DOHH2 (cell line): ENCODE results near the gene TES.
A peak's percentile ranks its signal among the peaks of the same experiment; 100 is the strongest.

Experiments used
- H3F3A ChIP-seq: fragments of 200-600 bp; sonication (generic), shearing (Covaris generic); 2 replicates; pipeline ENCODE4 v1.6.0; 2016; ENCODE audit warnings: antibody characterized with exemption, mild to moderate bottlenecking; ENCODE audit not compliant: control insufficient read depth, insufficient read depth
- H3K27ac ChIP-seq: fragments of 200-600 bp; sonication (generic); 2 replicates; pipeline ENCODE4 v1.5.1; 2014; ENCODE audit warnings: low read depth, mild to moderate bottlenecking, low read length, moderate library complexity
- H3K27me3 ChIP-seq: fragments of 200-600 bp; sonication (generic); 2 replicates; pipeline ENCODE4 v1.6.1; 2014; ENCODE audit warnings: mild to moderate bottlenecking, low read length, mixed read lengths; ENCODE audit not compliant: control insufficient read depth
- H3K36me3 ChIP-seq: fragments of 200-600 bp; sonication (generic); 2 replicates; pipeline ENCODE4 v1.6.1; 2014; ENCODE audit warnings: mild to moderate bottlenecking, low read length, moderate library complexity, mixed read lengths; ENCODE audit not compliant: control insufficient read depth
- H3K4me1 ChIP-seq: fragments of 200-600 bp; sonication (generic); 2 replicates; pipeline ENCODE4 v1.6.1; 2014; ENCODE audit warnings: mild to moderate bottlenecking, low read length, mixed read lengths; ENCODE audit not compliant: control insufficient read depth
- H3K4me2 ChIP-seq: fragments of 200-600 bp; sonication (generic); 2 replicates; pipeline ENCODE4 v1.6.0; 2014; ENCODE audit warnings: mild to moderate bottlenecking, low read length, moderate library complexity
- H3K4me3 ChIP-seq: fragments of 200-600 bp; sonication (generic); 2 replicates; pipeline ENCODE4 v1.5.1; 2014; ENCODE audit warnings: mild to moderate bottlenecking, low read length, mixed read lengths
- H3K79me2 ChIP-seq: fragments of 200-600 bp; sonication (generic); 2 replicates; pipeline ENCODE4 v1.6.1; 2014; ENCODE audit warnings: mild to moderate bottlenecking, low read length, mixed read lengths; ENCODE audit not compliant: control insufficient read depth
- H3K9me2 ChIP-seq: fragments of 200-600 bp; sonication (generic); replicated peaks from 2 replicates; pipeline ENCODE4 v1.6.1; 2014; ENCODE audit warnings: mild to moderate bottlenecking, low read length, mixed read lengths; ENCODE audit not compliant: control insufficient read depth
- H3K9me3 ChIP-seq: fragments of 200-600 bp; sonication (generic); 2 replicates; pipeline ENCODE4 v1.6.1; 2014; ENCODE audit warnings: antibody characterized with exemption, low read length, mixed read lengths; ENCODE audit not compliant: control insufficient read depth, insufficient read depth
- H4K20me1 ChIP-seq: fragments of 200-600 bp; sonication (generic); 2 replicates; pipeline ENCODE4 v1.6.0; 2014; ENCODE audit warnings: low read depth, mild to moderate bottlenecking, antibody characterized with exemption, low read length, moderate library complexity; ENCODE audit not compliant: control insufficient read depth, insufficient read depth
- CTCF ChIP-seq: fragments of 200-600 bp; sonication (generic); IDR thresholded peaks from one replicate; pipeline ENCODE4 v1.5.1; 2014; ENCODE audit warnings: antibody characterized with exemption, mild to moderate bottlenecking, low read depth, low read length; ENCODE audit not compliant: poor library complexity, severe bottlenecking
- EZH2phosphoT487 ChIP-seq: fragments of 200-600 bp; sonication (generic); IDR thresholded peaks from 2 replicates; pipeline ENCODE4 v1.6.1; 2017; ENCODE audit warnings: borderline replicate concordance, mild to moderate bottlenecking, antibody characterized with exemption, low read length, moderate library complexity, mixed read lengths

The TES gene

GRCh38 chr7:116162992-116163391, 47.3 kb upstream of the TES start:
- H3K4me2 ChIP-seq = no peak overlapping the region
- H3K36me3 ChIP-seq = no peaks in the 10 kb centered on the region
- H3K4me1 ChIP-seq = peaks cover 50% of the 10 kb centered on the region
- no peaks in the 10 kb centered on the region for H3K27me3 ChIP-seq
- no peaks in the 10 kb centered on the region for H4K20me1 ChIP-seq
- no peak overlapping the region for H3K27ac ChIP-seq
- 0 out of 2 replicates have a peak, but pooled peaks cover 4% of the 10 kb centered on the region for H3F3A ChIP-seq
- no peaks in the 10 kb centered on the region for H3K79me2 ChIP-seq
- H3K4me3 ChIP-seq = no peak overlapping the region
- no peak for TF ChIP-seq EZH2phosphoT487
- H3K9me3 ChIP-seq = no peaks in the 10 kb centered on the region
- no peaks in the 10 kb centered on the region for H3K9me2 ChIP-seq

GRCh38 chr7:116164552-116165306, 45.6 kb upstream of the TES start:
- Histone ChIP-seq H3K4me3 (no peak overlapping the region), H3K79me2 (no peaks in the 10 kb centered on the region), H3K4me1 (peaks cover 45% of the 10 kb centered on the region), H4K20me1 (no peaks in the 10 kb centered on the region), H3F3A (0 out of 2 replicates have a peak, but pooled peaks cover 4% of the 10 kb centered on the region), H3K9me2 (no peaks in the 10 kb centered on the region), H3K27me3 (peaks cover 7% of the 10 kb centered on the region; the same call in 1 of the 2 replicates), H3K4me2 (no peak overlapping the region), H3K36me3 (no peaks in the 10 kb centered on the region), H3K27ac (no peak overlapping the region), H3K9me3 (no peaks in the 10 kb centered on the region)
- TF ChIP-seq EZH2phosphoT487 = no peak
- no peak for TF ChIP-seq CTCF

- no peaks in the 10 kb centered on the region for H3K79me2 ChIP-seq
- no peaks in the 10 kb centered on the region for H3K9me2 ChIP-seq
- H3K9me3 ChIP-seq = no peaks in the 10 kb centered on the region
- H3K4me1 ChIP-seq = peaks cover 39% of the 10 kb centered on the region
- no peak overlapping the region for H3K4me3 ChIP-seq
- H3F3A ChIP-seq = 0 out of 2 replicates have a peak, but pooled peaks cover 4% of the 10 kb centered on the region
- peak overlapping the region; percentile 16; the same call in 1 of the 2 replicates for H3K4me2 ChIP-seq
- no peak overlapping the region for H3K27ac ChIP-seq
- TF ChIP-seq CTCF (no peak), EZH2phosphoT487 (no peak)
- peaks cover 7% of the 10 kb centered on the region for H3K27me3 ChIP-seq
- no peaks in the 10 kb centered on the region for H4K20me1 ChIP-seq
- H3K36me3 ChIP-seq = no peaks in the 10 kb centered on the region
Observed at GRCh38 chr7:116165717-116166116, 44.6 kb upstream of the TES start.

- peak overlapping the region; percentile 16; the same call in 1 of the 2 replicates for H3K4me2 ChIP-seq
- H3K4me3 ChIP-seq = no peak overlapping the region
- TF ChIP-seq EZH2phosphoT487 = no peak
- TF ChIP-seq CTCF = no peak
- H3K9me2 ChIP-seq = no peaks in the 10 kb centered on the region
- H4K20me1 ChIP-seq = no peaks in the 10 kb centered on the region
- H3K9me3 ChIP-seq = no peaks in the 10 kb centered on the region
- no peaks in the 10 kb centered on the region for H3K79me2 ChIP-seq
- no peak overlapping the region for H3K27ac ChIP-seq
- peaks cover 39% of the 10 kb centered on the region for H3K4me1 ChIP-seq
- peaks cover 7% of the 10 kb centered on the region for H3K27me3 ChIP-seq
- H3K36me3 ChIP-seq = no peaks in the 10 kb centered on the region
- 0 out of 2 replicates have a peak, but pooled peaks cover 4% of the 10 kb centered on the region for H3F3A ChIP-seq
Observed at GRCh38 chr7:116166156-116166555, 44.2 kb upstream of the TES start.
